NCI-H1048 (cell line): Measurements from ENCODE around the gene CFAP77.

Experiments used
- DNase-seq: peaks from one replicate; lab custom pipeline; 2025; lab: John Stamatoyannopoulos, UW

CFAP77 gene

DNA sequence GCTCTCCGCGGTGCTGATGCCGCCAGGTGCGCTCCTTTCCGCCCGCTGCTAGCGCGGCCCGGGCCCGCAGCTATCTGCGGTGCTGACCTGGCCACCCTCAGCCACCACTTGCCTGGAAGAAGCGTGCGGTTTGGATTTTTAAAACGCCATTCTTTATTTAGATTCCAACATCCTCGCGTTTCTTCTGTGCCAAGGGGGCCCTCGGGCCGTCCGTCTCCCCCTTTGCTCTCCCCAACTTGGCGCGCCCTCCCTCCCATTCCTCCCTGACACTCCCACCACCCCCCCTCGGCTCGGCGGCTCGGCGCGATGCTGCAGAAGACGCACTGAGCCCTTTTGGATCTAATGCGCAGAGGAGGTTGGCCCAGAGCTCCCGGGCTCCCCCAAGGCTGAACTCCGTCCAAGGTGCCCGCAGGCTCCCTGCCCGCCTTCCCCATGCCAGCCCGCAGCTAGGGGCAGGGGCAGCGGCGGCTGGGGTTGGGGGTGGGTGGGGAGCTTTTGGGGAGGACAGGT is 172.3 kb downstream of the CFAP77 start, which contains the start of gene BARHL1:
BARHL1 (plus strand) TSS at position 331 of the 510 bp plus-strand sequence. CDS start 192 bp downstream, outside the sequence.
- no peak for DNase-seq

DNA sequence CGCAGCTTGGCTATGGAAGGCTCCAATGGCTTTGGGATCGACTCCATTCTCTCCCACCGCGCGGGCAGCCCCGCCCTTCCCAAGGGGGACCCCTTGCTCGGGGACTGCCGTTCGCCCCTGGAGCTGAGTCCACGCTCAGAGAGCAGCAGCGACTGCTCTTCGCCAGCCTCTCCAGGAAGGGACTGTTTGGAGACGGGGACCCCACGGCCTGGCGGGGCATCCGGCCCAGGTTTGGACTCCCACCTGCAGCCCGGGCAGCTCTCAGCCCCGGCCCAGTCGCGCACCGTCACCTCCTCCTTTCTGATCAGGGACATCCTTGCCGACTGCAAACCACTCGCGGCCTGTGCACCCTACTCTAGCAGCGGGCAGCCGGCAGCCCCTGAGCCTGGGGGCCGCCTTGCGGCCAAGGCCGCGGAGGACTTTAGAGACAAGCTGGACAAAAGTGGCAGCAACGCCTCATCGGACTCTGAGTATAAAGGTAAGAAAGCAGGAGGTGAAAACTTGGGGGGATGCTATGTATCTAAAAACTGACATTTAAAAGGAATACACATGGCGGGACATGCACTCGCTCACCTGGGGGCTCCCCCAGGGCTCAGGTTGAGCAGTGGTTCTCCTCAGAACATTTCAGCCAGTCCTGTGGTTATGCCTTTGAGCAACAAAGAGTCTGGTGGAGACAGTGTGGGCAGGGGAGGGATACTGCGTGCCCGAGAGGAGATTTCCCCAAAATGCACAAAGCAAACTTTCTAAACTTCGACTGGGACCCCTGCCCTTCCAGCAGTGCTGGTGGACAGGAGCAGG is 173.0 kb downstream of the CFAP77 start:
- no peak for DNase-seq

GRCh38 chr9:132583584-132584304 is 173.7 kb downstream of the CFAP77 start:
- no peak for DNase-seq

DNA sequence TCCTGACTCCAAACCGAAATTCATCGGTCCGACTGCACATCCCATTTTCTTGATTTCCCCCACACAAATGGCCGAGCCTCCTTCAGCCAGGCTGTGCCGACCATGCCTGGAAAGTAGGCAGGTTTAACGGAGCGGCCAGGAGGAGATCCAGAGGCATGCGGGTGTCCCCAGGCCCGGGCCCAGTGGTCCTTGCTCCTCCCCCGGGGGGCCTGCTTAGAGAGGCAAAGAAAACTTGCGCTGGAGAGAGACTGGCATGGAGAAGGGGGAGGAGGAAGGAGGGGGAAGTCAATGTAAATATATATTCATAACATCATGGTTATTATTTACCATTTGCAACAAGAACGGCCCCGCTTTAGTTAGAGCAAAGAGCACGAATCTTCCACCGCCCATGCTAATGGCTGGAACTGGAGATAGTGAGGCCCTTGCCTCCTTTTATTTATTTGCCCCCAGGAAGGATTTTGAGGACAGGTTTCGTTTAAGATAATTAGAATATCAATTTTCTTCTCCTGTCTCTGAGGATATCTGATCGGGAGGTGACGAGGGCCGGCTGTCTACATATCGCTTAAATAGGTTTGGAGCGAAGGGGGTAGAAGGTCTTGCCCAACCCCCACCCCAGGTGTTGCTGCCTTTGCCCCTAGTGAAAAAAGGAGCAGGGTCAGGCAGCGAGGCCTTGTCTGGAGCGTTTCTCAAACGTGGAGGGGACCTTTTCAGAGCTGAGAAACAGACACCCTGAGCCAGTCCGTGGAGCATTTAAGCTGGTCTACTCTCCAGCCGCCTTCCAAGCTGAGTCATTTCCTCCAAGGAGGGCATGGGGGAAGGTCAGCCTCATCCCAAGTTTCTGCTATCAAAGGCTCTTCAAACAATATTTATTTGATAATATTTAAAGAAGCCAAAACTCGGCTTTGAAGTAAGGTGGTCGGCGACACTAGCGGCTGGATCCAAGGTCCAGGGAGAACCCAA is 174.9 kb downstream of the CFAP77 start:
- no peak for DNase-seq

- no peak for DNase-seq
Measured at GRCh38 chr9:132585954-132586829, 176.2 kb downstream of the CFAP77 start.

GRCh38 chr9:132586830-132587591 is 177.0 kb downstream of the CFAP77 start:
- DNase-seq: no peak

- no peak for DNase-seq
Measured at GRCh38 chr9:132587592-132587955, 177.6 kb downstream of the CFAP77 start.

- no peak for DNase-seq
Measured at GRCh38 chr9:132588098-132588497, 178.1 kb downstream of the CFAP77 start.

DNA sequence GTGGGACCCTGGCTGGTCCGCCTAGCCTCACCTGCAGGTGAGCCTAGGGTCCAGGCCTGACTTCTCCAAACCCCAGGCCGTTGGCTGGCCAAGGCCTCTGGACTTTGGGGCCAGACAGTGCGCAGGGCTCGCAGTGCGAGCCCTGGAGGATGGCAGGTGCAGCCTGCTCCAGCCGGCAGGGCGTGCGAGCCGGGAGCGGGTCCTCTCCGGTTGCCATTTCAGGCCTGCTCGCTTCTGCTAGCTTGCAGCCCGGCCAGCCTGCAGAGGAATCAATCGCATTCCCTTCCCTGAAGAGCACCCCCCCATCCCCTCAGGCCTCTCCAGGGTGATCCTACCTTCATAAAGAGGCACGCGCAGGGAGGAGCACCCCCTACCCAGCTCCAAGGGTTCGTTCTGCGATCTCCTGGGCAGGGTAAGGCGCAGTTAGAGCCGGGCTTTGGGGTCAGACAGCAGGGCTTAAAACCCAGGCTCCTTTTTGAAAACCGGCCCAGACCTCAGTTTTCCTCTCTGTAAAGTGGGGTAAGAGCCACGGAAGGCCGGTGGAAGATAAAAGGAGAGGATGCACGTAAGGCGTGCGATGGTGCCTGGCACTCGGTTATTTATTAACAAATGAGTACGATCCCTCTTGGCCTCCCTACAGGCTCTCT is 178.6 kb downstream of the CFAP77 start:
- DNase-seq: no peak

GRCh38 chr9:132589148-132590036 is 179.4 kb downstream of the CFAP77 start:
- no peak for DNase-seq

DNA sequence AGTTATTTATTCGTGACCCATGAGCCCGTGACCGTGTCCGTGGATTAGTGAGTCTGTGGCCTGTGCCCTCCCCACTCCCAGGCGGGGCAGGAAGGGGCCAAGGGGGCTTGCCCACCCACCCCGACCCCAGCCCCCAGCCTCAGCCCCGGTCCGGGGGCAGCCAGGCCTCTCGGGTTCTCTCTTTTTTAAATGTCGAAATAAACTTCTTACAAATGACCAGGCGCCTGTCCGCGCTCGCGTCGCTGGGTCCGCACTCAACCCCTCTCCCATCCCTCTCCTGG is 180.0 kb downstream of the CFAP77 start:
- DNase-seq: no peak

GRCh38 chr9:132590318-132591182 is 180.5 kb downstream of the CFAP77 start:
- DNase-seq: no peak

GRCh38 chr9:132591244-132591643 is 181.2 kb downstream of the CFAP77 start:
- no peak for DNase-seq

DNA sequence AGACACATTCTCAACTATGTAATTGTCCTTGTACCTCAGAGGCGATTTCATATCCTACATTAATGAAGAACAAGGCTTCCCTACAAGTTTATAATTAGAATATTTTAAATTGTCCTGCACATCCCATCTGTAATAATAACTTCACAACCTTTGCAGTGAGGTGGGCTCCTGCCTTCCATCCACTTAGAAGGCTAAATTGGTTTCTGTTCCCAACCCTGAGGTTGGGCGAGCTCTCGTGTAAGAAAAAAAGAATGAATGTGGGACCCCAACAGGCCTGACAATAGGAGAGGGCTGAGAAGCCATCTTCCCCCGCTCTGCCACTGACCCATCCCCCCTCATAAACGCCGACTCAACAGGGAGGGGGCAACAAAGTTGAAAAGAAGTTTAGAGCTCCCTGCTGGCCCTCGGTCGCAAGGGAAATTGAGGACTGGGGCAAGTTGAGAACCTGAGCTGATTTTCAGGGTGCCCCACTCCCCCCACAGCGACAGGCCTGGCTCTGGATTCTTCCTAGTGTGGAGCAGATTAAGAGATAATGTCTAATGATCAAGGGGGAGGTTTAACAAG is 181.8 kb downstream of the CFAP77 start:
- no peak for DNase-seq

DNA sequence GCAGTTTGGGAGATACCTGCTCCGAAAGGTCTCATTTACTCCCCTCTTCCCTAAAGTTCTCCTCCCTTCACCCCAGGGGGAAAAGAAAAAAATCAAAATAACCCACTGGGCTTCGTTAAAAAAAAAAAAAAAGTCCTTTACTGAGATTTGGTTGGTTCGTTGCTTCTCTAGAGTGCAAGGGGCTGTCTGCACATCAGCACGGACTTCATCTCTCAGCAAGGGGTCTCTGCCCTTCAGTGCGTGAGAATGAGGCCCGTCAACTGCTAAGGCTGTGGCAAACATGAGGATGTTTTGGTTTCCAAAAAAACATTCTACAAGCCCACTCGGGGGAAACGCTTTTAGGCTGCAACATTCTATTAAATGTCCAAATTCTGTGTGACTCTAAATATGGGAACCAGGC is 182.4 kb downstream of the CFAP77 start:
- DNase-seq: no peak

DNA sequence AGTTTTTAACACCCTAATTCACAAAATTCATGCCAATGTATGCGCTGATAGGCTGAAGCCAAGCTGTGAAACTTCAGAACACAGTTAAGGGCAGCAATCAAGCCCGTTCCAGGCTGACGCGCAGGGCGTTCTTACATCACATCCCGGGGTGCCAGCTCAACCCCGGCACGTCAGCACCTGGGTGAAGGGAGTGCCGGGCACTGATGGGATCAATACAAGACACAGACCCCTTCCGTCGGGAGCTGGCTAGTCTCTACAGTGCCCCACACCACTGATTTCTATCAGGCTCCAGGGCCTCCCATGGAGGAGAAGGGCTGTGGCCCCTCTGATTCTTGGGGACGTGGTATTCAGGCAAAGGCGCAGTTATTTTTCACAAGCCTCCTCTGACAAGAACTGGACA is 184.4 kb downstream of the CFAP77 start:
- DNase-seq: no peak

- DNase-seq: no peak
Measured at GRCh38 chr9:132595319-132595718, 185.3 kb downstream of the CFAP77 start.

- no peak for DNase-seq
Measured at GRCh38 chr9:132596200-132596599, 186.2 kb downstream of the CFAP77 start.
